ENCODE results near the gene CELSR3. TPM values are rescaled to one million over a fixed set of nuclear protein-coding genes. Genes with fewer than 3 reads are reported as not detected.

The CELSR3 gene
- polyA plus RNA-seq, 1 donor: 3.9 TPM

DNA sequence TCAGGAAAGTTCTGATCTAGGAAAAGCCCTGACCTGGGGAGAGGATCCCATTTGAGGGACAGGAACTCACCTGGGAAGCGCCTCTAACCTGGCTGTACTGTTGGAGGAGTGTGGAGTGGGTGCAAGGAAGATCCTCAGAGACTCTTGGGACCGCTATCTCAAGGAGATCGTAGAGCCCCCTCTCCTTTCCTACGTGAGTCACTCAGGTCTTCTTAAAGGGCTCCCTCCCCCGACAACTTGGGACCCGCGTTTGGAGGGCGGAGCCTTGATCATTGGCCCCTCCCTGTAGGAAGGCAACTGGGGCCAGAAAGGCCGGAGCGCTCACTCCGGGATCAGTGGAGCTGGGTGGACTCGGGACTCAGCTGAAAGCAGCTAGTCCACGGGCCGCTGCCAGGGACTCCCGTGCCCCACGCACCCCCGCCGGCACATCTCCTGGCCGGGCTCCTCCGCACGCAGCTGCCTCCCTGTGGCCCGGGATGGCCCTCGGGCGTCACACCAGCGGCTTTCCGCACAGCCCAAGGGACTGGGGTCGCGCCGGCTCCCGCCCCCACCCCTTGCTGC lies 27.9 kb downstream of the CELSR3 start:
- Histone ChIP-seq H3K9me3 (ENCODE audit: control insufficient read depth, low read depth, low read length) (no peaks in the 10 kb centered on the region), H3K4me3 (ENCODE audit: low read length) (peak overlapping the region; percentile 92), H3K27me3 (ENCODE audit: control insufficient read depth, insufficient read depth, low read length) (no peaks in the 10 kb centered on the region), H3K36me3 (ENCODE audit: control insufficient read depth, insufficient read depth, low read length) (peaks cover 38% of the 10 kb centered on the region), H3K27ac (ENCODE audit: low read length) (peak overlapping the region; percentile 52), H3K4me1 (ENCODE audit: control insufficient read depth, insufficient read depth, low read length) (peaks cover 17% of the 10 kb centered on the region)
- no CpG with 5 or more reads among the region's 30 CpGs for WGBS (ENCODE audit: insufficient coverage, low lambda C conversion rate)
- peak in 1 of 2 donors; percentile 59 for DNase-seq

- Histone ChIP-seq H3K4me1 (ENCODE audit: control insufficient read depth, insufficient read depth, low read length) (peaks cover 17% of the 10 kb centered on the region), H3K27me3 (ENCODE audit: control insufficient read depth, insufficient read depth, low read length) (no peaks in the 10 kb centered on the region), H3K27ac (ENCODE audit: low read length) (no peak overlapping the region), H3K4me3 (ENCODE audit: low read length) (peak overlapping the region; percentile 92), H3K36me3 (ENCODE audit: control insufficient read depth, insufficient read depth, low read length) (peaks cover 47% of the 10 kb centered on the region), H3K9me3 (ENCODE audit: control insufficient read depth, low read depth, low read length) (no peaks in the 10 kb centered on the region)
- no peak for DNase-seq
- no CpG with 5 or more reads among the region's 2 CpGs for WGBS (ENCODE audit: insufficient coverage, low lambda C conversion rate)
Measured at GRCh38 chr3:48633743-48634142, 28.9 kb downstream of the CELSR3 start.

GRCh38 chr3:48633256-48633655 lies 29.4 kb downstream of the CELSR3 start:
- no peak for DNase-seq
- WGBS (ENCODE audit: insufficient coverage, low lambda C conversion rate): no CpG with 5 or more reads among the region's 15 CpGs
- H3K4me3 ChIP-seq (ENCODE audit: low read length): no peak overlapping the region
- no peaks in the 10 kb centered on the region for H3K9me3 ChIP-seq (ENCODE audit: control insufficient read depth, low read depth, low read length)
- H3K27me3 ChIP-seq (ENCODE audit: control insufficient read depth, insufficient read depth, low read length): no peaks in the 10 kb centered on the region
- no peak overlapping the region for H3K27ac ChIP-seq (ENCODE audit: low read length)
- peaks cover 17% of the 10 kb centered on the region for H3K4me1 ChIP-seq (ENCODE audit: control insufficient read depth, insufficient read depth, low read length)
- peaks cover 48% of the 10 kb centered on the region for H3K36me3 ChIP-seq (ENCODE audit: control insufficient read depth, insufficient read depth, low read length)

GRCh38 chr3:48631516-48632448 lies 30.9 kb downstream of the CELSR3 start:
- no peak overlapping the region for H3K27ac ChIP-seq (ENCODE audit: low read length)
- H3K27me3 ChIP-seq (ENCODE audit: control insufficient read depth, insufficient read depth, low read length): no peaks in the 10 kb centered on the region
- peaks cover 62% of the 10 kb centered on the region for H3K36me3 ChIP-seq (ENCODE audit: control insufficient read depth, insufficient read depth, low read length)
- peaks cover 17% of the 10 kb centered on the region for H3K4me1 ChIP-seq (ENCODE audit: control insufficient read depth, insufficient read depth, low read length)
- no peak for DNase-seq
- no peaks in the 10 kb centered on the region for H3K9me3 ChIP-seq (ENCODE audit: control insufficient read depth, low read depth, low read length)
- H3K4me3 ChIP-seq (ENCODE audit: low read length): no peak overlapping the region
- WGBS (ENCODE audit: insufficient coverage, low lambda C conversion rate): no CpG with 5 or more reads among the region's 22 CpGs

DNA sequence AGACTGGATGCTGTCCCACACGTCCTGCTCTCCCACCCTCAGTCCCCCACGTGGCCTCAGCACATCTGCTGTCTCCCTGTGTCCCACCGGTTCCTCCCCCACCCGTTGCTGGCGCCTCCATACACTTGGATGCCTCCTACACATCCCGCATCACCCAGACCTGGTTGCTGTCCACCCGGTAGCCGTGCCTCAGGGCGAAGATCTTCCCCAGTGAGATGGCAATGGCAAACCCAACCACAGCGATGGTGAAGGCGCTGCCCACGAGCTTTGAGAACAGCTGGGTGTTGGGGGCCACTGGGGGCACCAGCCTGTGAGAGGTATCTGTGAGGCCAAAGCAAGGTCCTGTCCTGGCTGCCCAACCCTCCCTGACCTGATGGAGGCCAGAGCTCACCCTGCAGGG lies 31.9 kb downstream of the CELSR3 start:
- Histone ChIP-seq H3K27ac (ENCODE audit: low read length) (no peak overlapping the region), H3K27me3 (ENCODE audit: control insufficient read depth, insufficient read depth, low read length) (no peaks in the 10 kb centered on the region), H3K4me1 (ENCODE audit: control insufficient read depth, insufficient read depth, low read length) (peaks cover 9% of the 10 kb centered on the region), H3K36me3 (ENCODE audit: control insufficient read depth, insufficient read depth, low read length) (peaks cover 71% of the 10 kb centered on the region), H3K4me3 (ENCODE audit: low read length) (no peak overlapping the region), H3K9me3 (ENCODE audit: control insufficient read depth, low read depth, low read length) (no peaks in the 10 kb centered on the region)
- no CpG with 5 or more reads among the region's 12 CpGs for WGBS (ENCODE audit: insufficient coverage, low lambda C conversion rate)
- DNase-seq: no peak

DNA sequence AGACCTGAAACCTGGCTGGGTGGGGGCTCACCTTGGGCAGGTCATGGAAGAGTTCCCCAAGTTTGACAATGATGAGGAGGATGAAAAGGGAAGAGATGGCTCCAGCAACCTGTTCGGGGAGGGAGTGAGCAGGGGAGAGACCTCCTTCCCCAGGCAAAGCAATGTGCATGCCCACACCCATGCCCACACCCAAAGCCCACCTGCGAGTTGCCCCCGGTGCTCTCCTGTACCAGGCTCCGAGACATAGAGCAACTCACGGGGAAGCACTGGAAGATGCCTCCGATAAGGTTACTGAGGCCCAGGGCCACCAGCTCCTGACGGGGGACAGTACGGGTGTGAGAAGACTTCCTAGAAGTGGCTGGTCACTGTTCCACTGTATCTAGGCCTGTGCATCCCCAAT lies 32.3 kb downstream of the CELSR3 start:
- WGBS (ENCODE audit: insufficient coverage, low lambda C conversion rate): no CpG with 5 or more reads among the region's 8 CpGs
- Histone ChIP-seq H3K9me3 (ENCODE audit: control insufficient read depth, low read depth, low read length) (no peaks in the 10 kb centered on the region), H3K27me3 (ENCODE audit: control insufficient read depth, insufficient read depth, low read length) (no peaks in the 10 kb centered on the region), H3K36me3 (ENCODE audit: control insufficient read depth, insufficient read depth, low read length) (peaks cover 76% of the 10 kb centered on the region), H3K27ac (ENCODE audit: low read length) (no peak overlapping the region), H3K4me3 (ENCODE audit: low read length) (no peak overlapping the region), H3K4me1 (ENCODE audit: control insufficient read depth, insufficient read depth, low read length) (peaks cover 6% of the 10 kb centered on the region)
- DNase-seq: no peak

DNA sequence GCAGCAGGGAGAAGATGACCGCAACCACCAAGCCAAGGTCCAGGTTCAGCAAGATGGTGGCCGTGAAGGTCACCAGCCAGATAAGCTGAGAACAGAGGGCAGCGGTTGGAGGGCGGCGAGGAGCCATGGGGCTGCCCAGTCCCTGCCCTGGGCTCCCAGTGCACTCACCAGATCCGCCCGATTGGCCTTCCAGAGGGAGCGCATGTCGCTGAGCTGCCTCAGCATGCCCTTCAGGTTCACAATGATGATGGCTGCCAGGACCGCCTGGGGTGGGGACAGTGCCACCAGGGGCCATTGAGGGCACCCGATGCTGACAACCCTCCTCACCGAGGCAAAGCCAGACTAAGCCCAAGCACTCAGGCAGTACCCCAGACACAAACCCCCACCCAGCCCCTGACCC lies 32.8 kb downstream of the CELSR3 start:
- H3K36me3 ChIP-seq (ENCODE audit: control insufficient read depth, insufficient read depth, low read length): peaks cover 81% of the 10 kb centered on the region

GRCh38 chr3:48628277-48629017 lies 34.2 kb downstream of the CELSR3 start:
- WGBS (ENCODE audit: insufficient coverage, low lambda C conversion rate): 83% methylated on average over 2 of the region's 13 CpGs
- Histone ChIP-seq H3K9me3 (ENCODE audit: control insufficient read depth, low read depth, low read length) (no peaks in the 10 kb centered on the region), H3K27ac (ENCODE audit: low read length) (no peak overlapping the region), H3K4me3 (ENCODE audit: low read length) (no peak overlapping the region), H3K36me3 (ENCODE audit: control insufficient read depth, insufficient read depth, low read length) (peaks cover 80% of the 10 kb centered on the region), H3K4me1 (ENCODE audit: control insufficient read depth, insufficient read depth, low read length) (peaks cover 5% of the 10 kb centered on the region), H3K27me3 (ENCODE audit: control insufficient read depth, insufficient read depth, low read length) (no peaks in the 10 kb centered on the region)
- no peak for DNase-seq

More for the DNA sequence above, 32.8 kb downstream of the CELSR3 start:
- H3K27ac ChIP-seq (ENCODE audit: low read length): no peak overlapping the region
- H3K4me1 ChIP-seq (ENCODE audit: control insufficient read depth, insufficient read depth, low read length): peaks cover 6% of the 10 kb centered on the region
- DNase-seq: no peak
- no peak overlapping the region for H3K4me3 ChIP-seq (ENCODE audit: low read length)
- H3K27me3 ChIP-seq (ENCODE audit: control insufficient read depth, insufficient read depth, low read length): no peaks in the 10 kb centered on the region
- WGBS (ENCODE audit: insufficient coverage, low lambda C conversion rate): no CpG with 5 or more reads among the region's 12 CpGs
- no peaks in the 10 kb centered on the region for H3K9me3 ChIP-seq (ENCODE audit: control insufficient read depth, low read depth, low read length)

DNA sequence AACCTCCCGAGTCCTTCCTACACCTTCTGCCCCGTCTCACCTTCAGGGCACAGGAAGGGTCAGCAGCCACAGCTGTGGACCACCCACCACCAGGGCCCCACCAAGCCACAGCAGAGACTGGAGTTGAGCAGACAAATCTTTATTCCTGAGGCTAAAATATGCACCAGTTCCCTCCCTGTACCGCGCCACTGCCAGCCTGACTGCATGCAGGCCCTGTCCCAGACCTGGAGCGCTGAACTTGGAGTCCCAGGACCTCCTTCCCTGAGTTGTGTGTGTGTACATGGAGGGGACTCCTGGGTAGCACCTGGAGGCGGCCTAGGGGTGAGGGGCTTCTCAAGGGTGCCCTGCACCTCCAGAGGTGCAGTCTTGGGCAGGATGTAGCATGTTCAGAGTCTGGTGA lies 37.1 kb downstream of the CELSR3 start:
- no peak overlapping the region for H3K27ac ChIP-seq (ENCODE audit: low read length)

DNA sequence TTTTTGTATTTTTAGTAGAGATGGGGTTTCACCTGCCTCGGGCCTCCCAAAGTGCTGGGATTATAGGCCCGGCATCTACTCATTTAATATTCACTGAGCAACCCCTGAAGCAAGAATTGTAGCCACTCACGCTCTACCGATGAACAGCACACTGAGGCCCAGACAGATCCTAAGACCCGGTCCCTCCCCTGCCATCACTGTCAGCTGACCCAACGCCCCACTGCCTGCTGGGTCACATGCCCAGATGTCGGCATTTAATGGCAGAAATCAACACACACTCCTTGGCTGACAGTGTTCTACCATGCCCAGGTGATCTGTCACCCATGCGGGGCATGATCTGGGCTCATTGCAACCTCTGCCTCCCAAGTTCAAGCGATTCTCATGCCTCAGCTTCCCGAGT lies 37.9 kb downstream of the CELSR3 start:
- Histone ChIP-seq H3K27me3 (ENCODE audit: control insufficient read depth, insufficient read depth, low read length) (no peaks in the 10 kb centered on the region), H3K27ac (ENCODE audit: low read length) (no peak overlapping the region), H3K4me1 (ENCODE audit: control insufficient read depth, insufficient read depth, low read length) (peaks cover 11% of the 10 kb centered on the region), H3K9me3 (ENCODE audit: control insufficient read depth, low read depth, low read length) (no peaks in the 10 kb centered on the region), H3K36me3 (ENCODE audit: control insufficient read depth, insufficient read depth, low read length) (peaks cover 44% of the 10 kb centered on the region), H3K4me3 (ENCODE audit: low read length) (no peak overlapping the region)
- DNase-seq: no peak
- WGBS (ENCODE audit: insufficient coverage, low lambda C conversion rate): no CpG with 5 or more reads among the region's 10 CpGs

More for the DNA sequence above, 37.1 kb downstream of the CELSR3 start:
- no peaks in the 10 kb centered on the region for H3K27me3 ChIP-seq (ENCODE audit: control insufficient read depth, insufficient read depth, low read length)
- no peaks in the 10 kb centered on the region for H3K9me3 ChIP-seq (ENCODE audit: control insufficient read depth, low read depth, low read length)
- H3K4me3 ChIP-seq (ENCODE audit: low read length): no peak overlapping the region
- DNase-seq: no peak
- peaks cover 5% of the 10 kb centered on the region for H3K4me1 ChIP-seq (ENCODE audit: control insufficient read depth, insufficient read depth, low read length)
- peaks cover 52% of the 10 kb centered on the region for H3K36me3 ChIP-seq (ENCODE audit: control insufficient read depth, insufficient read depth, low read length)
- no CpG with 5 or more reads among the region's 6 CpGs for WGBS (ENCODE audit: insufficient coverage, low lambda C conversion rate)
